ENCODE data around the gene POLR1E. TPM values are rescaled to one million over a fixed set of nuclear protein-coding genes. Genes with fewer than 3 reads are reported as not detected.
A peak's percentile ranks its signal among the peaks of the same experiment; 100 is the strongest.

The POLR1E gene
- total and polyA plus RNA-seq, 9 of the 15 experiments (the other 6 are each of a cell fraction or from before 2014, with no cell fraction given), result 18.9 to 102 (median 74.4) TPM

- BruUV-seq (replicated peaks), result no TSS peak
- H3K9ac ChIP-seq (ENCODE audit: insufficient read depth in 1 of 2, low read depth in 2 of 2, low read length in 2 of 2), result no peak overlapping the region
- no peak overlapping the region for H2AFZ ChIP-seq (ENCODE audit: low read depth, low read length)
- intact Hi-C loops (cut with micrococcal nuclease), result no loop called here
- ChIA-PET POLR2A (interaction anchor here (0.7 to 1.5 kb wide), 2 partner anchors 16 to 26 kb away, joined by 3 read pairs; no protein-coding TSS in a partner anchor), CTCF (ENCODE audit: low intra/inter-chr PET ratio) (no interaction called here)
- no peaks in the 10 kb centered on the region for H3K27me3 ChIP-seq (ENCODE audit: control insufficient read depth in 2 of 2, insufficient read depth in 2 of 2, low read length in 2 of 2)
- no peak for FAIRE-seq
- H3K4me3 ChIP-seq, result no peak overlapping the region
- peaks cover 23% of the 10 kb centered on the region; the same call in 2 of the 3 replicates for H3K36me3 ChIP-seq (ENCODE audit: control insufficient read depth, insufficient read depth, low read length)
- TF ChIP-seq NBN (IDR thresholded peaks at IDR 0.05; ENCODE audit: low read depth) (no peak), GTF2A2 (tag; IDR thresholded peaks at IDR 0.05) (no peak), ZBTB43 (CRISPR knock-in tag; IDR thresholded peaks at IDR 0.05) (no peak), ZNF444 (CRISPR knock-in tag; IDR thresholded peaks at IDR 0.05) (no peak), RERE (CRISPR knock-in tag; IDR thresholded peaks at IDR 0.05; ENCODE audit: borderline replicate concordance) (no peak), CBX8 (IDR thresholded peaks at IDR 0.05; ENCODE audit: borderline replicate concordance, extremely low read depth, low read depth, low read length, poor library complexity, severe bottlenecking) (no peak)
- 0 out of 2 replicates have a peak, but pooled peaks cover 6% of the 10 kb centered on the region for H4K20me1 ChIP-seq (replicated peaks; ENCODE audit: control insufficient read depth, insufficient read depth, low read length)
- H3K9me3 ChIP-seq (replicated peaks; ENCODE audit: control insufficient read depth, insufficient read depth, low read depth, low read length), result no peaks in the 10 kb centered on the region
- no peak for DNase-seq (ENCODE audit: extremely low read depth in 1 of 4, low spot score in 3 of 4)
- no peaks in the 10 kb centered on the region for H3K4me1 ChIP-seq (replicated peaks in 1 of 2; ENCODE audit: control insufficient read depth in 2 of 2, insufficient read depth in 2 of 2, low read length in 2 of 2)
- in situ Hi-C loops (cut with MboI), result no loop called here
- no peaks in the 10 kb centered on the region for H3K9me1 ChIP-seq (ENCODE audit: control insufficient read depth, insufficient read depth, low read length)
- peak; percentile 33; the same call in 1 of the 3 replicates for ATAC-seq
- no peaks in the 10 kb centered on the region for H3K79me2 ChIP-seq (ENCODE audit: control insufficient read depth, insufficient read depth, low read length)
- no peak overlapping the region for H3K4me2 ChIP-seq (ENCODE audit: insufficient read depth, low read length)
- WGBS (ENCODE audit: insufficient coverage, low coverage, missing lambda C conversion rate), result 67% methylated on average over 7 of the region's 7 CpGs
- no peak overlapping the region for H3K27ac ChIP-seq (ENCODE audit: extremely low read depth, low read depth, low read length)
These were observed 48.7 kb downstream of the POLR1E start for GRCh38 chr9:37534412-37534811.

Data from K562 (cell line).